Adrenal gland (tissue), 5 donors: ENCODE results near the gene TDRD9.

Source experiments
- CTCF ChIP-seq, 6 experiments: fragments of 450-650 bp in 4 of 6; fragments of 200-600 bp in 2 of 6; sonication (generic) in 1 of 6; IDR thresholded peaks; 1 replicate in 5 of 6; 2 replicates in 1 of 6; pipeline versions ENCODE4 v1.5.1 to v1.8.0; 2016 to 2021; ENCODE audit warnings: antibody characterized with exemption in 6 of 6, mild to moderate bottlenecking in 2 of 6, moderate library complexity in 1 of 6
- POLR2A ChIP-seq, 2 donors: fragments of 450-650 bp; IDR thresholded peaks; one replicate each; pipeline ENCODE4 v1.6.1; 2017; ENCODE audit warnings: antibody characterized with exemption in 2 of 2, mild to moderate bottlenecking in 2 of 2, moderate library complexity in 1 of 2
- donor health status: DM: no; HTN: no; CAD: no.

DNA sequence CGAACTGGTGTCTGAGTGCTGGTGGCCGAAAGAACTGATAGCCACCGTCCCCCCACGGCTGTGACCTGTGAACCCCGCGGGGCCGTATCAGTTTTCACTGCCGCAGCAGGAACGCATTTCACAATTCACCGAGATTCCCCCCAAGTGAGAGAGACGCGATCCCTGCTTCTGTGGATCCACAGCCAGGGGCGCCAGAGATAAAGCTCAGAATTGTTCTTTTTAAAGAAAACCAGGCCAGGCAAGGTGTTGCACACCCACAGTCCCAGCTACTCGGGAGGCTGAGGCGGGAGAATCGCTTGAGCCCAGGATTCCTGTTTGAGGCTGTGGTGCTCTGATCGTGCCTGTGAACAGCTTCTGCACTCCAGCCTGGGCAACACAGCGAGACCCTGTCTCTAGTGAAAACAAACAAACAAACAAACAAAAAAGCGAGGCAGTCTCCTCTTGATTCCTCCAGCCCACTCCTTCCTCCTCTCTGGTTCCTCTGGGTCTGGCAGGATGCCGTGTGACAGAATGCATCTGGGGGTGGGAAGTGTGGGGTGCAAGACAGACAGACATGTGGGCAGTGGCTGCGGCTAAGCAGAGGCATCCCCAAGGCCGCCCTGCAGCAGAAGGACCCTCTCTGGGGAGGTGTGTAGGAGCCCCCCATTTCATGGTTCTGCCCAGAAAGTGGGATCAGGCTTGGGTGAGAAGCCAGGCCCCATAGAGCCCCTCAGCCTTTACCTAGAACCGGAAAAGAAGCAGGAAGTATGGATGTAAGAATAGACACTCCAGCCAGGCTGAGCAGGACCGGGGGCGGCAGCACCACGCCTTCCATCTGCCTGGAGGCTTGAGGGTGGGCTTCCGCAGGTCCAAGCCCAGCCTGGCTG is 41.7 kb upstream of the TDRD9 start:
- TF ChIP-seq CTCF (IDR thresholded peaks at IDR 0.05) (peak in 1 of 6 experiments; percentile 13), POLR2A (IDR thresholded peaks at IDR 0.05) (no peak)
